ENCODE results near the gene COL10A1.

Gene COL10A1

GRCh38 chr6:116126032-116126431 is at the start of gene COL10A1:
Gene COL10A1 (minus strand): TSS chr6:116126132. CDS start chr6:116125492, 640 bp downstream.
- DNase-seq: no peak

- no peak for DNase-seq
Measured at GRCh38 chr6:116175344-116175743, 49.4 kb upstream of the COL10A1 start.

- no peak for DNase-seq
Measured at GRCh38 chr6:116173928-116174327, 48.0 kb upstream of the COL10A1 start.

GRCh38 chr6:116170358-116171057 is 44.6 kb upstream of the COL10A1 start:
- DNase-seq: no peak

GRCh38 chr6:116169880-116170279 is 43.9 kb upstream of the COL10A1 start:
- DNase-seq: no peak

GRCh38 chr6:116168148-116168547 is 42.2 kb upstream of the COL10A1 start:
- DNase-seq: no peak

GRCh38 chr6:116166369-116166768 is 40.4 kb upstream of the COL10A1 start:
- no peak for DNase-seq

- DNase-seq: no peak
Measured at GRCh38 chr6:116165596-116165995, 39.7 kb upstream of the COL10A1 start.

- no peak for DNase-seq
Measured at GRCh38 chr6:116159782-116160524, 34.0 kb upstream of the COL10A1 start.

GRCh38 chr6:116158641-116159040 is 32.7 kb upstream of the COL10A1 start:
- DNase-seq: no peak

- no peak for DNase-seq
Measured at GRCh38 chr6:116157391-116157790, 31.5 kb upstream of the COL10A1 start.

GRCh38 chr6:116156405-116157326 is 30.7 kb upstream of the COL10A1 start:
- DNase-seq: no peak

- DNase-seq: no peak
Measured at GRCh38 chr6:116154887-116155286, 29.0 kb upstream of the COL10A1 start.

GRCh38 chr6:116152620-116153019 is 26.7 kb upstream of the COL10A1 start:
- no peak for DNase-seq

- DNase-seq: no peak
Measured at GRCh38 chr6:116145803-116146675, 20.1 kb upstream of the COL10A1 start.

GRCh38 chr6:116144605-116145004 is 18.7 kb upstream of the COL10A1 start:
- peak; percentile 78 for DNase-seq

GRCh38 chr6:116139917-116140316 is 14.0 kb upstream of the COL10A1 start:
- no peak for DNase-seq

GRCh38 chr6:116136933-116137340 is 11.0 kb upstream of the COL10A1 start:
- no peak for DNase-seq

GRCh38 chr6:116136373-116136772 is 10.4 kb upstream of the COL10A1 start:
- DNase-seq: no peak

- no peak for DNase-seq
Measured at GRCh38 chr6:116133453-116133852, 7.5 kb upstream of the COL10A1 start.

GRCh38 chr6:116127771-116128493 is 2.0 kb upstream of the COL10A1 start:
- no peak for DNase-seq

GRCh38 chr6:116120430-116120829 is 5.5 kb downstream of the COL10A1 start:
- DNase-seq: no peak

Measured in islet precursor cell (in vitro differentiated cells).